Measurements from ENCODE around the gene C9orf57. TPM values are rescaled to one million over a fixed set of nuclear protein-coding genes. Genes with fewer than 3 reads are reported as not detected.
"Not testable (repeated sequence)": the region's sequence is repeated elsewhere in the genome, so short reads cannot be mapped to it uniquely, and the experiment has no call there.

The C9orf57 gene
- total RNA-seq, 1 donor from 2014 or later = not detected

DNA sequence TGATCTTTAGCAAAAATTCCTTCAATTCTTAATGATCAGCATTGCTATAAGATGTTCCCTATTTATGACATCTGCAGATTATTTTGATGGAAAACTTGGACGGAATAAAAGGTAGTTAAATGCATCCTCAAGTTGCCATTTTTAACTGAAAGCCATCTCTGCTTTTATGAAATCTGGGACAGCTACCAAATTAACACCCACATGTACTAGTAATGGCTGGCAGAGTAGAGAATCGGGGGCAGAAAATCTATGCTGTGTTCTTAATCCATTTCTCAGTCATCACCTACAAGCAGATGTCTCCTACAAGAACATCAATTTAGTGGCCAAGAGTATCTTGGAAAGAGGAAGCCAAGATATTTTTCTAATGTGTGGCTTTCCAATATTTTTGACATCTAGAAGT is 22.1 kb upstream of the C9orf57 start:
- Histone ChIP-seq H3K9me3 (no peaks in the 10 kb centered on the region), H3K27ac (no peak overlapping the region), H3K36me3 (no peaks in the 10 kb centered on the region), H3K4me3 (no peak overlapping the region), H3K27me3 (no peaks in the 10 kb centered on the region), H3K4me1 (no peaks in the 10 kb centered on the region)
- TF ChIP-seq, protein P1, sequence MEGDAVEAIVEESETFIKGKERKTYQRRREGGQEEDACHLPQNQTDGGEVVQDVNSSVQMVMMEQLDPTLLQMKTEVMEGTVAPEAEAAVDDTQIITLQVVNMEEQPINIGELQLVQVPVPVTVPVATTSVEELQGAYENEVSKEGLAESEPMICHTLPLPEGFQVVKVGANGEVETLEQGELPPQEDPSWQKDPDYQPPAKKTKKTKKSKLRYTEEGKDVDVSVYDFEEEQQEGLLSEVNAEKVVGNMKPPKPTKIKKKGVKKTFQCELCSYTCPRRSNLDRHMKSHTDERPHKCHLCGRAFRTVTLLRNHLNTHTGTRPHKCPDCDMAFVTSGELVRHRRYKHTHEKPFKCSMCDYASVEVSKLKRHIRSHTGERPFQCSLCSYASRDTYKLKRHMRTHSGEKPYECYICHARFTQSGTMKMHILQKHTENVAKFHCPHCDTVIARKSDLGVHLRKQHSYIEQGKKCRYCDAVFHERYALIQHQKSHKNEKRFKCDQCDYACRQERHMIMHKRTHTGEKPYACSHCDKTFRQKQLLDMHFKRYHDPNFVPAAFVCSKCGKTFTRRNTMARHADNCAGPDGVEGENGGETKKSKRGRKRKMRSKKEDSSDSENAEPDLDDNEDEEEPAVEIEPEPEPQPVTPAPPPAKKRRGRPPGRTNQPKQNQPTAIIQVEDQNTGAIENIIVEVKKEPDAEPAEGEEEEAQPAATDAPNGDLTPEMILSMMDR (IDR thresholded peaks at IDR 0.05) = no peak
- TF ChIP-seq POLR2A (IDR thresholded peaks at IDR 0.05) (no peak), POLR2AphosphoS5 (IDR thresholded peaks at IDR 0.05; ENCODE audit: insufficient read depth in 1 of 2, low read depth in 1 of 2) (no peak)
- intact Hi-C loops (cut with DNase I) = no loop called here
- DNase-seq (ENCODE audit: extremely low spot score in 2 of 2) = no peak

DNA sequence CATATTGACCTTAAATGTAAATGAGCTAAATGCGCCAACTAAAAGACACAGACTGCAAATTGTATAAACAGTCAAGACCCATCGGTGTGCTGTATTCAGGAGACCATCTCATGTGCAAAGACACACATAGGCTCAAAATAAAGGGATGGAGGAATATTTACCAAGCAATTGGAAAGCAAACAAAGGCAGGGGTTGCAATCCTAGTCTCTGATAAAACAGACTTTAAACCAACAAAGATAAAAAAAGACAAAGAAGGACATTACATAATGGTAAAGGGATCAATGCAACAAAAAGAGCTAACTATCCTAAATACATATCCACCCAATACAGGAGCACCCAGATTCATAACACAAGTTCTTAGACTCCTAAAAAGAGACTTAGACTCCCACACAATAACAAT is 14.3 kb upstream of the C9orf57 start:
- intact Hi-C loops (cut with DNase I); H3K4me1 ChIP-seq; H3K27me3 ChIP-seq; DNase-seq (ENCODE audit: extremely low spot score in 2 of 2); H3K27ac ChIP-seq; H3K9me3 ChIP-seq; H3K36me3 ChIP-seq; H3K4me3 ChIP-seq: not testable (repeated sequence)

DNA sequence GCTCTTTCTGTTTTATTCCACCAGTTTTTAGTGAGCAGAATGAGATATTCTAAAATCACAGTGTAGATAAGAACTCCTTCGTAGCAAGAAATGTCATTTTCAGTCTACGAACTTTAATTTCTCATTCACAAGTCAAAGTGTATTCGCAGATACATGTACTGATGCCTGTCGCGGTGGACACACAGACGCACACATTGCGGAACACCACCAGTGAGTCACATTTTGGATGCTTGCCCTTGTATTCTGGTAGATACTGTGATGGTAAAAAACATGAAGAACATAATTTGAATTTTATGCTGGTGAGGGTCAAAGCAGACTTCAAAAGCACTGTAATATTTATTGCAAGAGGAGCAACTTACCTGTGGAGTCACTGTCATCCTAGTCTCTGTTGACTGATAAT is 4.7 kb upstream of the C9orf57 start:
- DNase-seq (ENCODE audit: extremely low spot score in 2 of 2) = no peak
- Histone ChIP-seq H3K4me3 (no peak overlapping the region), H3K36me3 (no peaks in the 10 kb centered on the region), H3K27me3 (no peaks in the 10 kb centered on the region), H3K4me1 (no peaks in the 10 kb centered on the region), H3K27ac (no peak overlapping the region), H3K9me3 (no peaks in the 10 kb centered on the region)
- intact Hi-C loops (cut with DNase I) = no loop called here
- TF ChIP-seq, protein P1 (IDR thresholded peaks at IDR 0.05) = no peak
- TF ChIP-seq POLR2A (IDR thresholded peaks at IDR 0.05) = no peak
- TF ChIP-seq POLR2AphosphoS5 (IDR thresholded peaks at IDR 0.05; ENCODE audit: insufficient read depth in 1 of 2, low read depth in 1 of 2) = no peak

DNA sequence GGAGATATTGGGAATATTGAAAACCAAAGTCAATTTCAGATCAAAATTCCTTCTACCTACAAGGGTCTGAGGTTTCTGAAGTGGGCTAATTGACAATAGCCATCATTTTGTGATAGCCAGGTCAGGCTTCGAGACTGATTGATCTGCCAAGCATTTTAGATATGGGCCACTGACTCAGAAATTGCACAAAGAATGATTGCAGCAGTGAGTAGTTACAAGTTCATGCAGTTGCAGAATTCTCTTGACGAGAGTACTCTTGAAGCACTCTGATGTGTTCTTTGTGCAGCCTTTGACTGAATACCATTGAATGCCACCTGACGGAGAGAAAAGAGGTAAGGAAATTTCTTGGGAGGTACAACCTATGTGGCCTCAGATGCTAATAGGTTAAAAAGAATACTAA is 8.3 kb downstream of the C9orf57 start:
- intact Hi-C loops (cut with DNase I) = no loop called here
- no peaks in the 10 kb centered on the region for H3K27me3 ChIP-seq
- H3K4me3 ChIP-seq = no peak overlapping the region
- DNase-seq (ENCODE audit: extremely low spot score in 2 of 2) = peak in 1 of 2 donors; percentile 1
- no peaks in the 10 kb centered on the region for H3K9me3 ChIP-seq
- no peak overlapping the region for H3K27ac ChIP-seq
- H3K36me3 ChIP-seq = no peaks in the 10 kb centered on the region
- TF ChIP-seq, protein P1 (IDR thresholded peaks at IDR 0.05) = no peak
- TF ChIP-seq POLR2AphosphoS5 (IDR thresholded peaks at IDR 0.05; ENCODE audit: insufficient read depth in 1 of 2, low read depth in 1 of 2) = no peak
- no peak for TF ChIP-seq POLR2A (IDR thresholded peaks at IDR 0.05)
- no peaks in the 10 kb centered on the region for H3K4me1 ChIP-seq

- Histone ChIP-seq H3K27ac (no peak overlapping the region), H3K36me3 (no peaks in the 10 kb centered on the region), H3K4me3 (no peak overlapping the region), H3K27me3 (no peaks in the 10 kb centered on the region), H3K9me3 (no peaks in the 10 kb centered on the region), H3K4me1 (no peaks in the 10 kb centered on the region)
- no peak for DNase-seq (ENCODE audit: extremely low spot score in 2 of 2)
- intact Hi-C loops (cut with DNase I) = loop anchor here (10.0 kb wide), 1 partner anchor 226 kb away; no protein-coding TSS in a partner anchor
- TF ChIP-seq, protein P1 (IDR thresholded peaks at IDR 0.05) = no peak
- TF ChIP-seq POLR2AphosphoS5 (IDR thresholded peaks at IDR 0.05; ENCODE audit: insufficient read depth in 1 of 2, low read depth in 1 of 2) = no peak
These were observed 11.6 kb downstream of the C9orf57 start for GRCh38 chr9:72048850-72049249.

All from vagina (tissue), 2 donors.